ENCODE results near the gene TMEM121.

GRCh38 chr14:105534586-105534985, 8.2 kb downstream of the TMEM121 start:
- TF ChIP-seq CTCF (conservative IDR thresholded peaks at IDR 0.05), result no peak
- no peak for TF ChIP-seq EZH2 (IDR thresholded peaks at IDR 0.05; ENCODE audit: low read depth)
